Liver (tissue), 9 donors: ENCODE results near the gene MALT1. TPM values are rescaled to one million over a fixed set of nuclear protein-coding genes. Genes with fewer than 3 reads are reported as not detected.

Source experiments
- DNase-seq: peaks from one replicate; pipeline ENCODE4 v3.0.0-alpha.2; 2017; ENCODE audit warnings: low spot score
- H3K27ac ChIP-seq, 2 donors: one replicate each; pipeline ENCODE4 v1.7.0; 2013; ENCODE audit warnings: inconsistent platforms in 2 of 2, low read length in 2 of 2, control low read depth in 1 of 2, low read depth in 1 of 2, mild to moderate bottlenecking in 1 of 2
- H3K27me3 ChIP-seq, 4 donors: one replicate each; pipeline versions ENCODE4 v1.6.1 to v1.7.0; 2013; ENCODE audit warnings: low read length in 3 of 4, inconsistent platforms in 1 of 4, mild to moderate bottlenecking in 1 of 4, moderate library complexity in 1 of 4; ENCODE audit not compliant: control insufficient read depth in 4 of 4, insufficient read depth in 4 of 4
- H3K36me3 ChIP-seq, 4 donors: one replicate each; pipeline versions ENCODE4 v1.6.1 to v1.7.0; 2013; ENCODE audit warnings: low read length in 3 of 4, mild to moderate bottlenecking in 3 of 4, low read depth in 1 of 4, moderate library complexity in 1 of 4; ENCODE audit not compliant: control insufficient read depth in 4 of 4, insufficient read depth in 3 of 4
- H3K4me1 ChIP-seq, 4 donors: one replicate each; pipeline versions ENCODE4 v1.6.1 to v1.7.0; 2013; ENCODE audit warnings: low read length in 3 of 4, mild to moderate bottlenecking in 3 of 4, moderate library complexity in 1 of 4; ENCODE audit not compliant: control insufficient read depth in 4 of 4, insufficient read depth in 4 of 4
- H3K4me3 ChIP-seq, 3 donors: one replicate each; pipeline versions ENCODE4 v1.6.1 to v1.7.0; 2013; ENCODE audit warnings: low read length in 3 of 3, control low read depth in 1 of 3, low read depth in 1 of 3, mild to moderate bottlenecking in 1 of 3
- H3K9ac ChIP-seq, 2 donors: one replicate each; pipeline ENCODE4 v1.7.0; 2013; ENCODE audit warnings: low read length in 2 of 2, mild to moderate bottlenecking in 2 of 2, moderate library complexity in 2 of 2, control low read depth in 1 of 2, low read depth in 1 of 2
- H3K9me3 ChIP-seq, 4 donors: one replicate each; pipeline versions ENCODE4 v1.6.1 to v1.7.0; 2013; ENCODE audit warnings: low read length in 3 of 4; ENCODE audit not compliant: control insufficient read depth in 4 of 4
- ATF3 ChIP-seq: IDR thresholded peaks from 2 replicates; pipeline ENCODE4 v1.6.1; 2016; ENCODE audit warnings: antibody characterized with exemption
- CTCF ChIP-seq: fragments of 150-350 bp; IDR thresholded peaks from 2 replicates; pipeline ENCODE4 v1.5.1; 2017; ENCODE audit warnings: improper control_type of control experiment, low read depth, low read length; ENCODE audit not compliant: missing input control
- FOXA1 ChIP-seq: IDR thresholded peaks from 2 replicates; pipeline ENCODE4 v1.6.1; 2016; ENCODE audit warnings: antibody characterized with exemption
- FOXA2 ChIP-seq: IDR thresholded peaks from 2 replicates; pipeline ENCODE4 v1.6.1; 2016; ENCODE audit warnings: antibody characterized with exemption
- GABPA ChIP-seq, 2 donors: IDR thresholded peaks in 1 of 2; conservative IDR thresholded peaks in 1 of 2; 2 replicates each; pipeline ENCODE4 v1.6.1; 2016; ENCODE audit warnings: antibody characterized with exemption in 2 of 2, mild to moderate bottlenecking in 1 of 2, moderate library complexity in 1 of 2
- HNF4A ChIP-seq, 2 donors: conservative IDR thresholded peaks; 2 replicates each; pipeline ENCODE4 v1.6.1; 2016; ENCODE audit warnings: antibody characterized with exemption in 2 of 2, mild to moderate bottlenecking in 2 of 2
- HNF4G ChIP-seq: IDR thresholded peaks from 2 replicates; pipeline ENCODE4 v1.6.1; 2016; ENCODE audit warnings: antibody characterized with exemption
- JUND ChIP-seq, 2 donors: IDR thresholded peaks; 2 replicates each; pipeline ENCODE4 v1.6.1; 2016; ENCODE audit warnings: antibody characterized with exemption in 2 of 2
- NR2F2 ChIP-seq: IDR thresholded peaks from 2 replicates; pipeline ENCODE4 v1.6.1; 2016; ENCODE audit warnings: antibody characterized with exemption
- RAD21 ChIP-seq, 2 donors: IDR thresholded peaks; 2 replicates each; pipeline ENCODE4 v1.6.1; 2016; ENCODE audit warnings: antibody characterized with exemption in 2 of 2, mild to moderate bottlenecking in 2 of 2
- RXRA ChIP-seq, 2 donors: IDR thresholded peaks; 2 replicates each; pipeline ENCODE4 v1.6.1; 2017 to 2018; ENCODE audit warnings: antibody characterized with exemption in 2 of 2, mild to moderate bottlenecking in 1 of 2
- SP1 ChIP-seq: IDR thresholded peaks from 2 replicates; pipeline ENCODE4 v1.6.1; 2018; ENCODE audit warnings: antibody characterized with exemption, mild to moderate bottlenecking
- TAF1 ChIP-seq: conservative IDR thresholded peaks from 2 replicates; pipeline ENCODE4 v1.6.1; 2016; ENCODE audit warnings: antibody characterized with exemption, mild to moderate bottlenecking
- YY1 ChIP-seq: IDR thresholded peaks from 2 replicates; pipeline ENCODE4 v1.6.1; 2016; ENCODE audit warnings: antibody characterized with exemption, mild to moderate bottlenecking
- WGBS: extraction: QIAGEN DNeasy Blood & Tissue Kit; methylation state at CpG from one replicate; pipeline ENCODE4 v1.1.7; 2013; 5-methylcytosine and 5-hydroxymethylcytosine counted together
- polyA plus RNA-seq, 2 donors: library from polyadenylated mRNA; stranded (reverse) in 1 of 2; unstranded in 1 of 2; fragments of 200-250 nt in 1 of 2; fragments of >200 nt in 1 of 2; fragmentation: Nextera tagmentation in 1 of 2; extraction: Ambion mirVana in 1 of 2; gene quantifications; one replicate each; pipeline versions ENCODE4 v1.2.1 to v1.2.3, GENCODE V29; 2013 to 2015
- total RNA-seq, 2 donors: library from RNA; depleted of rRNA; stranded (reverse); fragments of >200 nt; gene quantifications; one replicate each; pipeline ENCODE4 v1.2.3, GENCODE V29; 2014
- TF ChIP-seq, protein P1 (sequence below): IDR thresholded peaks from 2 replicates; pipeline ENCODE4 v1.6.1; 2016; ENCODE audit warnings: antibody characterized with exemption
- TF ChIP-seq, protein P2 (sequence below): IDR thresholded peaks from 2 replicates; pipeline ENCODE4 v1.6.1; 2016; ENCODE audit warnings: antibody characterized with exemption
- TF ChIP-seq, protein P3 (sequence below): IDR thresholded peaks from 2 replicates; pipeline ENCODE4 v1.6.1; 2016; ENCODE audit warnings: antibody characterized with exemption, mild to moderate bottlenecking
- donor health status: healthy.
- donor health status: healthy.
- donor health status: healthy.
- donor health status: healthy.
- donor health status: healthy.

Gene MALT1
- total and polyA plus RNA-seq, 4 donors = 3.1 to 27.3 (median 6.4) TPM

DNA sequence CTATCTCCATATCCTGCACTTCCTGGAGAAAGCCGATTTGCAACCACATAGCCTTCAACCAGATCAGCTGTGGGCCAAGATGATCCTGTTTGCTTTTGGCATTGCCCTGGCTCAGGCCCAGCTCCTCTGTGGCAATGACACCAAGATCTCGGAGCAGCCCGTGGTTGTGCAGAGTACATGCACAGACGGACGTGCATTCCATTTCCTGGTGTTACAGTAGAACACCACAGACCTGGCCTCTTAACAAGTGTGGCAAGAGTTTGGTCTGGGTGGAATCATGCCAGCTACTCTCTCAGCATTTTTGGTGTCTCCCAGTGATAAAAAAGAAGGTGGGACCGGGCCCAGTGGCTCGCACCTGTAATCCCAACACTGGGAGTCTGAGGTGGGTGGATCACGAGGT lies 20.0 kb downstream of the MALT1 start:
- Histone ChIP-seq H3K9me3 (no peaks in the 10 kb centered on the region), H3K36me3 (peaks cover 3 to 11% (median 8%) of the 10 kb centered on the region in 4 donors), H3K27me3 (no peaks in the 10 kb centered on the region), H3K4me3 (no peak overlapping the region), H3K27ac (no peak overlapping the region), H3K4me1 (peaks cover 0 to 11% (median 5%) of the 10 kb centered on the region in 4 donors), H3K9ac (no peak overlapping the region)
- no peak for DNase-seq
- WGBS = 72% methylated on average over 8 of the region's 8 CpGs
- no peak for TF ChIP-seq FOXA2
- TF ChIP-seq TAF1 = no peak
- no peak for TF ChIP-seq GABPA (IDR thresholded peaks at IDR 0.05 in 1 of 2, conservative IDR thresholded peaks at IDR 0.05 in 1 of 2)
- TF ChIP-seq, protein P1, sequence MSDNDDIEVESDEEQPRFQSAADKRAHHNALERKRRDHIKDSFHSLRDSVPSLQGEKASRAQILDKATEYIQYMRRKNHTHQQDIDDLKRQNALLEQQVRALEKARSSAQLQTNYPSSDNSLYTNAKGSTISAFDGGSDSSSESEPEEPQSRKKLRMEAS = no peak
- TF ChIP-seq, protein P2, sequence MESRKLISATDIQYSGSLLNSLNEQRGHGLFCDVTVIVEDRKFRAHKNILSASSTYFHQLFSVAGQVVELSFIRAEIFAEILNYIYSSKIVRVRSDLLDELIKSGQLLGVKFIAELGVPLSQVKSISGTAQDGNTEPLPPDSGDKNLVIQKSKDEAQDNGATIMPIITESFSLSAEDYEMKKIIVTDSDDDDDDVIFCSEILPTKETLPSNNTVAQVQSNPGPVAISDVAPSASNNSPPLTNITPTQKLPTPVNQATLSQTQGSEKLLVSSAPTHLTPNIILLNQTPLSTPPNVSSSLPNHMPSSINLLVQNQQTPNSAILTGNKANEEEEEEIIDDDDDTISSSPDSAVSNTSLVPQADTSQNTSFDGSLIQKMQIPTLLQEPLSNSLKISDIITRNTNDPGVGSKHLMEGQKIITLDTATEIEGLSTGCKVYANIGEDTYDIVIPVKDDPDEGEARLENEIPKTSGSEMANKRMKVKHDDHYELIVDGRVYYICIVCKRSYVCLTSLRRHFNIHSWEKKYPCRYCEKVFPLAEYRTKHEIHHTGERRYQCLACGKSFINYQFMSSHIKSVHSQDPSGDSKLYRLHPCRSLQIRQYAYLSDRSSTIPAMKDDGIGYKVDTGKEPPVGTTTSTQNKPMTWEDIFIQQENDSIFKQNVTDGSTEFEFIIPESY = no peak
- no peak for TF ChIP-seq RAD21 (IDR thresholded peaks at IDR 0.05)
- no peak for TF ChIP-seq CTCF
- TF ChIP-seq HNF4A (conservative IDR thresholded peaks at IDR 0.05) = no peak
- no peak for TF ChIP-seq HNF4G

DNA sequence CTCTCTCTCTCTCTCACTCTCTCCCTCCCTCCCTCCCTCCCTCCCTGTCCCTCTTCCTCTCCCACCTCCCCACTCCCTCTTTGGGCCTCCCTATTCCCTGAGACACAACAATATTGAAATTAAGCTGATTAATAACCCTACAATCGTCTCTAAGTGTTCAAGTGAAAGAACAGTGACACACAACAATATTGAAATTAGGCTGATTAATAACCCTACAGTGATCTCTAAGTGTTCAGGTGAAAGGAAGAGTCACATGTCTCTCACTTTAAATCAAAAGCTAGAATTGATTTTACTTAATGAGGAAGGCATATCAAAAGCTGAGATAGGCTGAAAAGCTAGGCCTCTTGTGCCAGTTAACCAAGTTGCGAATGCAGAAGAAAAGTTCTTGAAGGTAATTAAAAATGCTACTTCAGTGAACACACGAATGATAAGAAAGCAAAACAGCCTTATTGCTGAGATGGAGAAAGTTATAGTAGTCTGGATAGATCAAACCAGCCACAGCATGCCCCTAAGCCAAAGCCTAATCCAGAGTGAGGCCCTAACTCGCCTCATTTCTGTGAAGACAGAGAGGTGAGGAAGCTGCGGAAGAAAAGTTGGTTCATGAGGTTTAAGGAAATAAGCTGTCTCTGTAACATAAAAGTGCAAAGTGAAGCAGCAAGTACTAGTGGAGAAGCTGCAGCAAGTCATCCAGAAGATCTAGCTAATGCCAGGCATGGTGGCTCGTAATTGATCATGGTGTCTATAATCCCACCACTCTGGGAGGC lies 21.3 kb downstream of the MALT1 start:
- H3K9me3 ChIP-seq = no peaks in the 10 kb centered on the region
- H3K4me3 ChIP-seq = no peak overlapping the region
- TF ChIP-seq GABPA (IDR thresholded peaks at IDR 0.05 in 1 of 2, conservative IDR thresholded peaks at IDR 0.05 in 1 of 2) (no peak), SP1 (no peak), CTCF (no peak), FOXA1 (no peak), NR2F2 (no peak), YY1 (no peak), JUND (IDR thresholded peaks at IDR 0.05) (no peak), RXRA (IDR thresholded peaks at IDR 0.05) (no peak), HNF4G (no peak), RAD21 (IDR thresholded peaks at IDR 0.05) (no peak), TAF1 (no peak), HNF4A (conservative IDR thresholded peaks at IDR 0.05) (no peak), FOXA2 (no peak), ATF3 (no peak)
- TF ChIP-seq, protein P2 = no peak
- TF ChIP-seq, protein P3, sequence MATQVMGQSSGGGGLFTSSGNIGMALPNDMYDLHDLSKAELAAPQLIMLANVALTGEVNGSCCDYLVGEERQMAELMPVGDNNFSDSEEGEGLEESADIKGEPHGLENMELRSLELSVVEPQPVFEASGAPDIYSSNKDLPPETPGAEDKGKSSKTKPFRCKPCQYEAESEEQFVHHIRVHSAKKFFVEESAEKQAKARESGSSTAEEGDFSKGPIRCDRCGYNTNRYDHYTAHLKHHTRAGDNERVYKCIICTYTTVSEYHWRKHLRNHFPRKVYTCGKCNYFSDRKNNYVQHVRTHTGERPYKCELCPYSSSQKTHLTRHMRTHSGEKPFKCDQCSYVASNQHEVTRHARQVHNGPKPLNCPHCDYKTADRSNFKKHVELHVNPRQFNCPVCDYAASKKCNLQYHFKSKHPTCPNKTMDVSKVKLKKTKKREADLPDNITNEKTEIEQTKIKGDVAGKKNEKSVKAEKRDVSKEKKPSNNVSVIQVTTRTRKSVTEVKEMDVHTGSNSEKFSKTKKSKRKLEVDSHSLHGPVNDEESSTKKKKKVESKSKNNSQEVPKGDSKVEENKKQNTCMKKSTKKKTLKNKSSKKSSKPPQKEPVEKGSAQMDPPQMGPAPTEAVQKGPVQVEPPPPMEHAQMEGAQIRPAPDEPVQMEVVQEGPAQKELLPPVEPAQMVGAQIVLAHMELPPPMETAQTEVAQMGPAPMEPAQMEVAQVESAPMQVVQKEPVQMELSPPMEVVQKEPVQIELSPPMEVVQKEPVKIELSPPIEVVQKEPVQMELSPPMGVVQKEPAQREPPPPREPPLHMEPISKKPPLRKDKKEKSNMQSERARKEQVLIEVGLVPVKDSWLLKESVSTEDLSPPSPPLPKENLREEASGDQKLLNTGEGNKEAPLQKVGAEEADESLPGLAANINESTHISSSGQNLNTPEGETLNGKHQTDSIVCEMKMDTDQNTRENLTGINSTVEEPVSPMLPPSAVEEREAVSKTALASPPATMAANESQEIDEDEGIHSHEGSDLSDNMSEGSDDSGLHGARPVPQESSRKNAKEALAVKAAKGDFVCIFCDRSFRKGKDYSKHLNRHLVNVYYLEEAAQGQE = no peak
- WGBS = 96% methylated on average over 6 of the region's 6 CpGs
- no peaks in the 10 kb centered on the region for H3K27me3 ChIP-seq
- peaks cover 3 to 13% (median 8%) of the 10 kb centered on the region in 4 donors for H3K36me3 ChIP-seq
- H3K9ac ChIP-seq = no peak overlapping the region
- H3K4me1 ChIP-seq = peaks cover 0 to 11% (median 5%) of the 10 kb centered on the region in 4 donors
- no peak overlapping the region for H3K27ac ChIP-seq
- DNase-seq = no peak
